GM23338 (cell line): Measurements from ENCODE around the gene MON2. TPM values are rescaled to one million over a fixed set of nuclear protein-coding genes. Genes with fewer than 3 reads are reported as not detected.

Experiments used
- ATAC-seq: fragments of 200-7000 bp; cut with Tn5 transposase; 3 replicates; pipeline ENCODE4 v1.9.1; 2020
- DNase-seq: peaks from one replicate; pipeline ENCODE4 v3.0.0-alpha.2; 2015; ENCODE audit warnings: low spot score
- H2AFZ ChIP-seq: fragments of 200-600 bp; sonication (generic); 2 replicates; pipeline ENCODE4 v1.8.0; 2016; ENCODE audit warnings: antibody characterized with exemption, mild to moderate bottlenecking, moderate library complexity
- H3F3A ChIP-seq: fragments of 200-600 bp; sonication (generic); replicated peaks from 2 replicates; pipeline ENCODE4 v1.8.0; 2017; ENCODE audit warnings: antibody characterized with exemption, mixed run types, low read depth
- H3K27ac ChIP-seq: fragments of 200-600 bp; sonication (generic); 2 replicates; pipeline ENCODE4 v1.6.1; 2016; ENCODE audit warnings: low read depth
- H3K27me3 ChIP-seq: fragments of 200-600 bp; sonication (generic); 2 replicates; pipeline ENCODE4 v1.8.0; 2016; ENCODE audit warnings: mild to moderate bottlenecking, mixed run types, moderate library complexity; ENCODE audit not compliant: insufficient read depth
- H3K36me3 ChIP-seq: fragments of 200-600 bp; sonication (generic); 2 replicates; pipeline ENCODE4 v1.8.0; 2016; ENCODE audit warnings: mild to moderate bottlenecking; ENCODE audit not compliant: insufficient read depth
- H3K4me1 ChIP-seq: fragments of 200-600 bp; sonication (generic); 2 replicates; pipeline ENCODE4 v1.8.0; 2016; ENCODE audit warnings: mild to moderate bottlenecking, moderate library complexity; ENCODE audit not compliant: insufficient read depth
- H3K4me2 ChIP-seq: fragments of 200-600 bp; sonication (generic); 2 replicates; pipeline ENCODE4 v1.7.1; 2017; ENCODE audit warnings: mixed run types
- H3K4me3 ChIP-seq: fragments of 200-600 bp; sonication (generic); 2 replicates; pipeline ENCODE4 v1.6.1; 2016; ENCODE audit warnings: mixed run types
- H3K79me2 ChIP-seq: fragments of 200-600 bp; sonication (generic); replicated peaks from 2 replicates; pipeline ENCODE4 v1.8.0; 2017; ENCODE audit warnings: mild to moderate bottlenecking; ENCODE audit not compliant: insufficient read depth
- H3K9me2 ChIP-seq: fragments of 200-600 bp; sonication (generic); 2 replicates; pipeline ENCODE4 v1.8.0; 2017; ENCODE audit not compliant: insufficient read depth
- H4K20me1 ChIP-seq: fragments of 200-600 bp; sonication (generic); replicated peaks from 2 replicates; pipeline ENCODE4 v1.8.0; 2017; ENCODE audit warnings: mild to moderate bottlenecking; ENCODE audit not compliant: insufficient read depth
- H3K27ac Mint-ChIP-seq: 2 replicates; pipeline ENCODE4 v1.8.0; 2020; ENCODE audit warnings: inconsistent platforms, mild to moderate bottlenecking, moderate library complexity, mixed read lengths
- H3K27me3 Mint-ChIP-seq: 3 replicates; pipeline ENCODE4 v1.8.0; 2022; ENCODE audit warnings: low read depth, mild to moderate bottlenecking, moderate library complexity, mixed read lengths, inconsistent platforms; ENCODE audit not compliant: insufficient read depth, poor library complexity
- H3K36me3 Mint-ChIP-seq: 3 replicates; pipeline ENCODE4 v1.8.0; 2021; ENCODE audit warnings: low read depth, mild to moderate bottlenecking, inconsistent platforms, moderate library complexity, mixed read lengths
- H3K4me1 Mint-ChIP-seq: 3 replicates; pipeline ENCODE4 v1.8.0; 2020; ENCODE audit warnings: mild to moderate bottlenecking, inconsistent platforms, mixed read lengths
- H3K4me3 Mint-ChIP-seq: 3 replicates; pipeline ENCODE4 v1.8.0; 2021; ENCODE audit warnings: moderate library complexity, mild to moderate bottlenecking, inconsistent platforms, mixed read lengths
- H3K9me3 Mint-ChIP-seq: 3 replicates; pipeline ENCODE4 v1.8.0; 2020; ENCODE audit warnings: moderate library complexity, mild to moderate bottlenecking, inconsistent platforms, mixed read lengths
- CREB1 ChIP-seq: fragments of 250-450 bp; sonication (Bioruptor Pico); IDR thresholded peaks from 2 replicates; pipeline ENCODE4 v1.5.0; 2020; ENCODE audit warnings: low read depth, mild to moderate bottlenecking, moderate library complexity
- EZH2 ChIP-seq: fragments of 200-600 bp; sonication (generic); IDR thresholded peaks from one replicate; pipeline ENCODE4 v1.8.0; 2017; ENCODE audit warnings: antibody characterized with exemption, mild to moderate bottlenecking, low read depth; ENCODE audit not compliant: unreplicated experiment
- EZH2phosphoT487 ChIP-seq: fragments of 200-600 bp; sonication (generic); IDR thresholded peaks from one replicate; pipeline ENCODE4 v1.8.1; 2018; ENCODE audit warnings: antibody characterized with exemption; ENCODE audit not compliant: unreplicated experiment
- NANOG ChIP-seq: IDR thresholded peaks from 2 replicates; pipeline ENCODE4 v1.6.1; 2016; ENCODE audit warnings: antibody characterized with exemption, borderline replicate concordance
- POLR2AphosphoS5 ChIP-seq: IDR thresholded peaks from 2 replicates; pipeline ENCODE4 v1.6.1; 2016; ENCODE audit warnings: antibody characterized with exemption, low read depth
- ZNF462 ChIP-seq: fragments of 250-450 bp; sonication (Bioruptor Pico); IDR thresholded peaks from 2 replicates; pipeline ENCODE4 v1.5.0; 2020; ENCODE audit warnings: mild to moderate bottlenecking, moderate library complexity
- polyA plus RNA-seq: library from polyadenylated mRNA; unstranded; fragments of >200 nt; fragmentation: Nextera tagmentation; extraction: Ambion mirVana; gene quantifications from 2 replicates; pipeline ENCODE4 v1.2.1, GENCODE V29; 2016
- total RNA-seq: library from RNA; depleted of rRNA; stranded (reverse); fragments of >200 nt; shearing (Covaris generic); gene quantifications from 2 replicates; pipeline ENCODE4 v1.2.3, GENCODE V29; 2014
- TF ChIP-seq, protein P1 (sequence below), 2 experiments: fragments of 200-600 bp in 1 of 2; sonication (generic) in 1 of 2; conservative IDR thresholded peaks; 2 replicates each; pipeline versions ENCODE4 v1.5.1 to v1.6.1; 2016 to 2017; ENCODE audit warnings: antibody characterized with exemption in 2 of 2, low read depth in 2 of 2, mild to moderate bottlenecking in 2 of 2, moderate library complexity in 1 of 2

Gene MON2
- total and polyA plus RNA-seq, 2 experiments from 2014 or later = 11.0 to 27.3 TPM

DNA sequence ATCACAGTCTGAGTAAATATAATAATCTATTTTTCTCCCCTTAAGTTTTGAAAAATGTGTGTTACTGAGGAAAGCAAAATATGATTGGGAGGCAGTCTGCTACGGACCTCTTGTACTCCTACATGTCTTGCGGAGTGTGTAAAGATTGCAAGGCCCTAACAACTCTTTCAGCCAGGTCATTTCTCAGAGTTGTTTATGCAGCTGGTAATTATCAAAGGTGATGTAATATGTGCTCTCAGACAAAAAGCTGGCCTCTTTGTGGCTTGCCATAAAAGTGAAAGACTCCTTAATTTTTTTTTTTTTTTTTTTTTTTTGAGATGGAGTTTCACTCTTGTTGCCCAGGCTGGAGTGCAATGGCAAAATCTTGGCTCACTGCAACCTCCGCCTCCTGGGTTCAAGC, 40.5 kb upstream of the MON2 start (continued):
- TF ChIP-seq NANOG (no peak), EZH2phosphoT487 (no peak)
- TF ChIP-seq, protein P1, sequence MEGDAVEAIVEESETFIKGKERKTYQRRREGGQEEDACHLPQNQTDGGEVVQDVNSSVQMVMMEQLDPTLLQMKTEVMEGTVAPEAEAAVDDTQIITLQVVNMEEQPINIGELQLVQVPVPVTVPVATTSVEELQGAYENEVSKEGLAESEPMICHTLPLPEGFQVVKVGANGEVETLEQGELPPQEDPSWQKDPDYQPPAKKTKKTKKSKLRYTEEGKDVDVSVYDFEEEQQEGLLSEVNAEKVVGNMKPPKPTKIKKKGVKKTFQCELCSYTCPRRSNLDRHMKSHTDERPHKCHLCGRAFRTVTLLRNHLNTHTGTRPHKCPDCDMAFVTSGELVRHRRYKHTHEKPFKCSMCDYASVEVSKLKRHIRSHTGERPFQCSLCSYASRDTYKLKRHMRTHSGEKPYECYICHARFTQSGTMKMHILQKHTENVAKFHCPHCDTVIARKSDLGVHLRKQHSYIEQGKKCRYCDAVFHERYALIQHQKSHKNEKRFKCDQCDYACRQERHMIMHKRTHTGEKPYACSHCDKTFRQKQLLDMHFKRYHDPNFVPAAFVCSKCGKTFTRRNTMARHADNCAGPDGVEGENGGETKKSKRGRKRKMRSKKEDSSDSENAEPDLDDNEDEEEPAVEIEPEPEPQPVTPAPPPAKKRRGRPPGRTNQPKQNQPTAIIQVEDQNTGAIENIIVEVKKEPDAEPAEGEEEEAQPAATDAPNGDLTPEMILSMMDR (conservative IDR thresholded peaks at IDR 0.05; ENCODE audit: low read depth in 2 of 2) = no peak

DNA sequence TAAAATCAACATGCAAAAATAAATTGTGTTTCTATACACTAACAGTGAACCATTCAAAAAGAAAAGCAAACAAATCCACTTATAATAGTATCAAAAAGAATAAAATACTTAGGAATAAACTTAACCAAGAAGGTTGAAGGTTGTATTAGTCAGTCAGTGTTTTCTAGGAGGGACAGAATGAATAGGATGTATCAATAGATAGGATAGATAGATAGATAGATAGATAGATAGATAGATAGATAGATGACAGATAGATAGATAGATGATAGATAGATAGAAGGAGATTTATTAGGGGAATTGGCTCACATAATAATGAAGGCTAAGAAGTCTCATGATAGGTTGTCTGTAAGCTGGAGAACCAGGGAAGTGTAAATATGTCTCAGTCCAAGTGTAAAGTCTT, 37.2 kb upstream of the MON2 start:
- no peaks in the 10 kb centered on the region for H3K36me3 ChIP-seq
- Mint-ChIP-seq H3K27ac (no peak overlapping the region), H3K27me3 (peaks cover 9% of the 10 kb centered on the region), H3K4me1 (no peaks in the 10 kb centered on the region), H3K36me3 (peaks cover 7% of the 10 kb centered on the region; the same call in 1 of the 3 replicates), H3K9me3 (peaks cover 8% of the 10 kb centered on the region; the same call in 2 of the 3 replicates), H3K4me3 (no peak overlapping the region)
- H4K20me1 ChIP-seq = no peaks in the 10 kb centered on the region
- TF ChIP-seq POLR2AphosphoS5 = no peak
- peaks cover 25% of the 10 kb centered on the region for H3K27me3 ChIP-seq
- ATAC-seq (no peak), DNase-seq (no peak)
- H3K27ac ChIP-seq = no peak overlapping the region
- no peaks in the 10 kb centered on the region for H3K79me2 ChIP-seq
- no peak overlapping the region for H3K4me3 ChIP-seq
- no peaks in the 10 kb centered on the region for H3F3A ChIP-seq
- no peaks in the 10 kb centered on the region for H3K4me1 ChIP-seq
- H2AFZ ChIP-seq = no peak overlapping the region
- H3K9me2 ChIP-seq = no peaks in the 10 kb centered on the region
- H3K4me2 ChIP-seq = no peak overlapping the region

GRCh38 chr12:62434494-62435302, 31.9 kb upstream of the MON2 start:
- no peak overlapping the region for H3K27ac Mint-ChIP-seq
- Histone ChIP-seq H3K27me3 (peaks cover 59% of the 10 kb centered on the region), H3K4me2 (peak overlapping the region; percentile 98), H2AFZ (peak overlapping the region; percentile 99), H3F3A (peaks cover 3% of the 10 kb centered on the region; the same call in 1 of the 2 replicates), H3K4me1 (no peaks in the 10 kb centered on the region), H3K9me2 (no peaks in the 10 kb centered on the region), H4K20me1 (no peaks in the 10 kb centered on the region), H3K27ac (no peak overlapping the region), H3K79me2 (no peaks in the 10 kb centered on the region), H3K36me3 (no peaks in the 10 kb centered on the region), H3K4me3 (peak overlapping the region; percentile 81)
- H3K27me3 Mint-ChIP-seq = peaks cover 28% of the 10 kb centered on the region
- peak overlapping the region; percentile 78 for H3K4me3 Mint-ChIP-seq
- TF ChIP-seq CREB1 (CRISPR knock-in tag) = no peak
- TF ChIP-seq EZH2phosphoT487 = no peak
- TF ChIP-seq ZNF462 = no peak
- TF ChIP-seq EZH2 = no peak
- no peaks in the 10 kb centered on the region for H3K9me3 Mint-ChIP-seq
- H3K4me1 Mint-ChIP-seq = peaks cover 3% of the 10 kb centered on the region; the same call in 2 of the 3 replicates
- H3K36me3 Mint-ChIP-seq = no peaks in the 10 kb centered on the region
- DNase-seq (no peak), ATAC-seq (no peak)
